Liver (tissue), 9 donors: ENCODE data around the gene ARHGEF39. TPM values are rescaled to one million over a fixed set of nuclear protein-coding genes. Genes with fewer than 3 reads are reported as not detected.

Experiments
- DNase-seq: peaks from one replicate; pipeline ENCODE4 v3.0.0-alpha.2; 2017; ENCODE audit warnings: low spot score
- H3K27ac ChIP-seq, 2 donors: one replicate each; pipeline ENCODE4 v1.7.0; 2013; ENCODE audit warnings: inconsistent platforms in 2 of 2, low read length in 2 of 2, control low read depth in 1 of 2, low read depth in 1 of 2, mild to moderate bottlenecking in 1 of 2
- H3K27me3 ChIP-seq, 4 donors: one replicate each; pipeline versions ENCODE4 v1.6.1 to v1.7.0; 2013; ENCODE audit warnings: low read length in 3 of 4, inconsistent platforms in 1 of 4, mild to moderate bottlenecking in 1 of 4, moderate library complexity in 1 of 4; ENCODE audit not compliant: control insufficient read depth in 4 of 4, insufficient read depth in 4 of 4
- H3K36me3 ChIP-seq, 4 donors: one replicate each; pipeline versions ENCODE4 v1.6.1 to v1.7.0; 2013; ENCODE audit warnings: low read length in 3 of 4, mild to moderate bottlenecking in 3 of 4, low read depth in 1 of 4, moderate library complexity in 1 of 4; ENCODE audit not compliant: control insufficient read depth in 4 of 4, insufficient read depth in 3 of 4
- H3K4me1 ChIP-seq, 4 donors: one replicate each; pipeline versions ENCODE4 v1.6.1 to v1.7.0; 2013; ENCODE audit warnings: low read length in 3 of 4, mild to moderate bottlenecking in 3 of 4, moderate library complexity in 1 of 4; ENCODE audit not compliant: control insufficient read depth in 4 of 4, insufficient read depth in 4 of 4
- H3K4me3 ChIP-seq, 3 donors: one replicate each; pipeline versions ENCODE4 v1.6.1 to v1.7.0; 2013; ENCODE audit warnings: low read length in 3 of 3, control low read depth in 1 of 3, low read depth in 1 of 3, mild to moderate bottlenecking in 1 of 3
- H3K9ac ChIP-seq, 2 donors: one replicate each; pipeline ENCODE4 v1.7.0; 2013; ENCODE audit warnings: low read length in 2 of 2, mild to moderate bottlenecking in 2 of 2, moderate library complexity in 2 of 2, control low read depth in 1 of 2, low read depth in 1 of 2
- H3K9me3 ChIP-seq, 4 donors: one replicate each; pipeline versions ENCODE4 v1.6.1 to v1.7.0; 2013; ENCODE audit warnings: low read length in 3 of 4; ENCODE audit not compliant: control insufficient read depth in 4 of 4
- ATF3 ChIP-seq: IDR thresholded peaks from 2 replicates; pipeline ENCODE4 v1.6.1; 2016; ENCODE audit warnings: antibody characterized with exemption
- EGR1 ChIP-seq, 2 donors: IDR thresholded peaks; 2 replicates each; pipeline ENCODE4 v1.6.1; 2016 to 2018; ENCODE audit warnings: antibody characterized with exemption in 2 of 2, low read depth in 2 of 2
- FOXA2 ChIP-seq: IDR thresholded peaks from 2 replicates; pipeline ENCODE4 v1.6.1; 2016; ENCODE audit warnings: antibody characterized with exemption
- GABPA ChIP-seq, 2 donors: IDR thresholded peaks in 1 of 2; conservative IDR thresholded peaks in 1 of 2; 2 replicates each; pipeline ENCODE4 v1.6.1; 2016; ENCODE audit warnings: antibody characterized with exemption in 2 of 2, mild to moderate bottlenecking in 1 of 2, moderate library complexity in 1 of 2
- HNF4G ChIP-seq: IDR thresholded peaks from 2 replicates; pipeline ENCODE4 v1.6.1; 2016; ENCODE audit warnings: antibody characterized with exemption
- JUND ChIP-seq, 2 donors: IDR thresholded peaks; 2 replicates each; pipeline ENCODE4 v1.6.1; 2016; ENCODE audit warnings: antibody characterized with exemption in 2 of 2
- MAX ChIP-seq: IDR thresholded peaks from 2 replicates; pipeline ENCODE4 v1.6.1; 2016; ENCODE audit warnings: antibody characterized with exemption
- NR2F2 ChIP-seq: IDR thresholded peaks from 2 replicates; pipeline ENCODE4 v1.6.1; 2016; ENCODE audit warnings: antibody characterized with exemption
- RAD21 ChIP-seq, 2 donors: IDR thresholded peaks; 2 replicates each; pipeline ENCODE4 v1.6.1; 2016; ENCODE audit warnings: antibody characterized with exemption in 2 of 2, mild to moderate bottlenecking in 2 of 2
- REST ChIP-seq: IDR thresholded peaks from 2 replicates; pipeline ENCODE4 v1.6.1; 2016; ENCODE audit warnings: antibody characterized with exemption, mild to moderate bottlenecking
- RXRA ChIP-seq, 2 donors: IDR thresholded peaks; 2 replicates each; pipeline ENCODE4 v1.6.1; 2017 to 2018; ENCODE audit warnings: antibody characterized with exemption in 2 of 2, mild to moderate bottlenecking in 1 of 2
- TAF1 ChIP-seq: conservative IDR thresholded peaks from 2 replicates; pipeline ENCODE4 v1.6.1; 2016; ENCODE audit warnings: antibody characterized with exemption, mild to moderate bottlenecking
- YY1 ChIP-seq: IDR thresholded peaks from 2 replicates; pipeline ENCODE4 v1.6.1; 2016; ENCODE audit warnings: antibody characterized with exemption, mild to moderate bottlenecking
- ZBTB33 ChIP-seq: IDR thresholded peaks from 2 replicates; pipeline ENCODE4 v1.6.1; 2016; ENCODE audit warnings: antibody characterized with exemption
- WGBS: extraction: QIAGEN DNeasy Blood & Tissue Kit; methylation state at CpG from one replicate; pipeline ENCODE4 v1.1.7; 2013; 5-methylcytosine and 5-hydroxymethylcytosine counted together
- polyA plus RNA-seq, 2 donors: library from polyadenylated mRNA; stranded (reverse) in 1 of 2; unstranded in 1 of 2; fragments of 200-250 nt in 1 of 2; fragments of >200 nt in 1 of 2; fragmentation: Nextera tagmentation in 1 of 2; extraction: Ambion mirVana in 1 of 2; gene quantifications; one replicate each; pipeline versions ENCODE4 v1.2.1 to v1.2.3, GENCODE V29; 2013 to 2015
- total RNA-seq, 2 donors: library from RNA; depleted of rRNA; stranded (reverse); fragments of >200 nt; gene quantifications; one replicate each; pipeline ENCODE4 v1.2.3, GENCODE V29; 2014
- TF ChIP-seq, protein P1 (sequence below): fragments of 150-350 bp; IDR thresholded peaks from 2 replicates; pipeline ENCODE4 v1.5.1; 2017; ENCODE audit warnings: improper control_type of control experiment, low read depth, low read length; ENCODE audit not compliant: missing input control
- donor health status: healthy.
- donor health status: healthy.
- donor health status: healthy.
- donor health status: healthy.
- donor health status: healthy.

The ARHGEF39 gene
- total and polyA plus RNA-seq, 4 donors, result under 0.01 to 7.4 (median 0.74) TPM

- no peak for TF ChIP-seq MAX
- TF ChIP-seq RXRA (IDR thresholded peaks at IDR 0.05), result no peak
- no peak for TF ChIP-seq ATF3
- TF ChIP-seq ZBTB33, result no peak
- no peak for TF ChIP-seq JUND (IDR thresholded peaks at IDR 0.05)
- no peak for TF ChIP-seq GABPA (IDR thresholded peaks at IDR 0.05 in 1 of 2, conservative IDR thresholded peaks at IDR 0.05 in 1 of 2)
- no peak for TF ChIP-seq REST
- TF ChIP-seq, protein P1, sequence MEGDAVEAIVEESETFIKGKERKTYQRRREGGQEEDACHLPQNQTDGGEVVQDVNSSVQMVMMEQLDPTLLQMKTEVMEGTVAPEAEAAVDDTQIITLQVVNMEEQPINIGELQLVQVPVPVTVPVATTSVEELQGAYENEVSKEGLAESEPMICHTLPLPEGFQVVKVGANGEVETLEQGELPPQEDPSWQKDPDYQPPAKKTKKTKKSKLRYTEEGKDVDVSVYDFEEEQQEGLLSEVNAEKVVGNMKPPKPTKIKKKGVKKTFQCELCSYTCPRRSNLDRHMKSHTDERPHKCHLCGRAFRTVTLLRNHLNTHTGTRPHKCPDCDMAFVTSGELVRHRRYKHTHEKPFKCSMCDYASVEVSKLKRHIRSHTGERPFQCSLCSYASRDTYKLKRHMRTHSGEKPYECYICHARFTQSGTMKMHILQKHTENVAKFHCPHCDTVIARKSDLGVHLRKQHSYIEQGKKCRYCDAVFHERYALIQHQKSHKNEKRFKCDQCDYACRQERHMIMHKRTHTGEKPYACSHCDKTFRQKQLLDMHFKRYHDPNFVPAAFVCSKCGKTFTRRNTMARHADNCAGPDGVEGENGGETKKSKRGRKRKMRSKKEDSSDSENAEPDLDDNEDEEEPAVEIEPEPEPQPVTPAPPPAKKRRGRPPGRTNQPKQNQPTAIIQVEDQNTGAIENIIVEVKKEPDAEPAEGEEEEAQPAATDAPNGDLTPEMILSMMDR, result no peak
- no peak for TF ChIP-seq EGR1 (IDR thresholded peaks at IDR 0.05; ENCODE audit: low read depth in 2 of 2)
- no peak for TF ChIP-seq RAD21 (IDR thresholded peaks at IDR 0.05)
- no peak for TF ChIP-seq TAF1
- no peak for TF ChIP-seq HNF4G
- no peak for TF ChIP-seq FOXA2
- TF ChIP-seq YY1, result no peak
- TF ChIP-seq NR2F2, result no peak
- Histone ChIP-seq H3K9me3 (no peaks in the 10 kb centered on the region), H3K9ac (no peak overlapping the region), H3K27ac (no peak overlapping the region), H3K4me1 (peaks cover 0 to 8% (median 6%) of the 10 kb centered on the region in 4 donors), H3K27me3 (no peaks in the 10 kb centered on the region), H3K4me3 (no peak overlapping the region), H3K36me3 (no peaks in the 10 kb centered on the region)
- WGBS, result 75% methylated on average over 15 of the region's 15 CpGs
- no peak for DNase-seq
Measured at GRCh38 chr9:35680331-35681105, 15.5 kb upstream of the ARHGEF39 start.
